ENCODE results near the gene WFDC10B. TPM values are rescaled to one million over a fixed set of nuclear protein-coding genes. Genes with fewer than 3 reads are reported as not detected.

WFDC10B gene
- polyA plus RNA-seq, 3 donors, result not detected

DNA sequence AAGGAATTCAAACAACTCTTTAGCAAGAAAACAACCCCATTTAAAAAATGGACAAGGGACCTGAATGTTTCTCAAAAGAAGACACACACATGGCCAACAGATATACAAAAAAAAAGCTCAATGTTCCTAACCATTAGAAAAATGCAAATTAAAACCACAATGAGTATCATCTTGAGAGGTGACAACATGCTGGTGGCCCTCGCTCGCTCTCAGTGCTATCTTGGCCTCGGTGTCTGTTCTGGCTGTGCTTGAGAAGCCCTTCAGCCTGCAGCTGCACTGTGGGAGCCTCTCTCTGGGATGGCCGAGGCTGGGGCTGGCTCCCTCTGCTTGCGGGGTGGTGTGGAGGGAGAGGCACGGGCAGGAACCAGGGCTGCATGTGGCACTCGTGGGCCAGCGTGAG, 30.7 kb upstream of the WFDC10B start:
- Mint-ChIP-seq H3K4me3 (no peak overlapping the region), H3K27me3 (ENCODE audit: low read depth in 3 of 3) (peaks cover 0 to 7% (median 3%) of the 10 kb centered on the region in 3 donors), H3K9me3 (peaks cover 21 to 36% (median 31%) of the 10 kb centered on the region in 7 donors), H3K27ac (no peak overlapping the region), H3K4me1 (no peaks in the 10 kb centered on the region), H3K36me3 (no peaks in the 10 kb centered on the region)
- Histone ChIP-seq H3K4me3 (replicated peaks in 1 of 3; ENCODE audit: low read depth in 2 of 3, low read length in 3 of 3) (no peak overlapping the region), H3K79me2 (ENCODE audit: insufficient read depth, low read length) (no peaks in the 10 kb centered on the region), H3K9me3 (replicated peaks in 1 of 2; ENCODE audit: control insufficient read depth in 1 of 2, insufficient read depth in 1 of 2, low read length in 2 of 2) (peaks cover 6 to 18% of the 10 kb centered on the region in 2 donors), H3K4me1 (ENCODE audit: control insufficient read depth in 1 of 2, insufficient read depth in 2 of 2, low read length in 2 of 2) (no peaks in the 10 kb centered on the region), H3K27me3 (ENCODE audit: control insufficient read depth in 2 of 2, insufficient read depth in 2 of 2, low read length in 2 of 2) (no peaks in the 10 kb centered on the region), H3K9ac (ENCODE audit: insufficient read depth, low read length, poor library complexity, severe bottlenecking) (no peak overlapping the region), H4K20me1 (ENCODE audit: insufficient read depth, low read length) (no peaks in the 10 kb centered on the region), H3K4me2 (replicated peaks; ENCODE audit: extremely low read depth, low read length, poor library complexity, severe bottlenecking) (no peak overlapping the region), H2AFZ (ENCODE audit: insufficient read depth, low read depth, low read length, poor library complexity, severe bottlenecking) (no peak overlapping the region), H3K36me3 (replicated peaks in 1 of 2; ENCODE audit: control insufficient read depth in 1 of 2, insufficient read depth in 2 of 2, low read length in 2 of 2) (no peaks in the 10 kb centered on the region), H3K27ac (ENCODE audit: low read depth in 1 of 2, low read length in 2 of 2) (no peak overlapping the region)
- DNase-seq, result no peak
- TF ChIP-seq, protein P1, sequence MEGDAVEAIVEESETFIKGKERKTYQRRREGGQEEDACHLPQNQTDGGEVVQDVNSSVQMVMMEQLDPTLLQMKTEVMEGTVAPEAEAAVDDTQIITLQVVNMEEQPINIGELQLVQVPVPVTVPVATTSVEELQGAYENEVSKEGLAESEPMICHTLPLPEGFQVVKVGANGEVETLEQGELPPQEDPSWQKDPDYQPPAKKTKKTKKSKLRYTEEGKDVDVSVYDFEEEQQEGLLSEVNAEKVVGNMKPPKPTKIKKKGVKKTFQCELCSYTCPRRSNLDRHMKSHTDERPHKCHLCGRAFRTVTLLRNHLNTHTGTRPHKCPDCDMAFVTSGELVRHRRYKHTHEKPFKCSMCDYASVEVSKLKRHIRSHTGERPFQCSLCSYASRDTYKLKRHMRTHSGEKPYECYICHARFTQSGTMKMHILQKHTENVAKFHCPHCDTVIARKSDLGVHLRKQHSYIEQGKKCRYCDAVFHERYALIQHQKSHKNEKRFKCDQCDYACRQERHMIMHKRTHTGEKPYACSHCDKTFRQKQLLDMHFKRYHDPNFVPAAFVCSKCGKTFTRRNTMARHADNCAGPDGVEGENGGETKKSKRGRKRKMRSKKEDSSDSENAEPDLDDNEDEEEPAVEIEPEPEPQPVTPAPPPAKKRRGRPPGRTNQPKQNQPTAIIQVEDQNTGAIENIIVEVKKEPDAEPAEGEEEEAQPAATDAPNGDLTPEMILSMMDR (IDR thresholded peaks at IDR 0.05), result no peak
- WGBS (ENCODE audit: insufficient coverage), result 90% methylated on average over 7 of the region's 8 CpGs
- intact Hi-C loops (cut with micrococcal nuclease), result no loop called here

DNA sequence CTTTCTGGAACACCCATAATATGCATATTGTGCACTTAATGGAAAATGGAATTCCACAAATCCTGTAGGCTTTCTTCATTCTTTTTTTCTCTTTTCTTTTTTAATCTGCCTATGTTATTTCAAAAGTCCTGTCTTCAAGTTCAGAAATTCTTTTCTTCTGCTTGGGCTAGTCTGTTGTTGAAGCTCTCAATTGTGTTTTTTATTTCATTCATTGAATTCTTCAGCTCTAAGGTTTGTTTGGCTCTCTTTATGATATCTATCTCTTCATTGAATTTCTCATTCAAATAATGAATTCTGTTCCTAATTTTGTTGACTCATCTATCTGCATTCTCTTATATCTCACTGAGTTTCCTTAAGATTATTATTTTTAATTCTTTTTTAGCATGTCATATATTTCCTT, 27.4 kb upstream of the WFDC10B start:
- no peaks in the 10 kb centered on the region for H3K4me1 ChIP-seq (ENCODE audit: control insufficient read depth in 1 of 2, insufficient read depth in 2 of 2, low read length in 2 of 2)
- Mint-ChIP-seq H3K9me3 (peaks cover 21 to 36% (median 31%) of the 10 kb centered on the region in 7 donors), H3K36me3 (no peaks in the 10 kb centered on the region), H3K27me3 (ENCODE audit: low read depth in 3 of 3) (peaks cover 2 to 10% (median 4%) of the 10 kb centered on the region in 3 donors), H3K4me1 (no peaks in the 10 kb centered on the region), H3K27ac (no peak overlapping the region), H3K4me3 (no peak overlapping the region)
- no peak overlapping the region for H3K9ac ChIP-seq (ENCODE audit: insufficient read depth, low read length, poor library complexity, severe bottlenecking)
- H4K20me1 ChIP-seq (ENCODE audit: insufficient read depth, low read length), result no peaks in the 10 kb centered on the region
- TF ChIP-seq, protein P1 (IDR thresholded peaks at IDR 0.05), result no peak
- peaks cover 6 to 18% of the 10 kb centered on the region in 2 donors for H3K9me3 ChIP-seq (replicated peaks in 1 of 2; ENCODE audit: control insufficient read depth in 1 of 2, insufficient read depth in 1 of 2, low read length in 2 of 2)
- no peaks in the 10 kb centered on the region for H3K36me3 ChIP-seq (replicated peaks in 1 of 2; ENCODE audit: control insufficient read depth in 1 of 2, insufficient read depth in 2 of 2, low read length in 2 of 2)
- H3K79me2 ChIP-seq (ENCODE audit: insufficient read depth, low read length), result no peaks in the 10 kb centered on the region
- intact Hi-C loops (cut with micrococcal nuclease), result no loop called here
- H3K4me3 ChIP-seq (replicated peaks in 1 of 3; ENCODE audit: low read depth in 2 of 3, low read length in 3 of 3), result no peak overlapping the region
- H2AFZ ChIP-seq (ENCODE audit: insufficient read depth, low read depth, low read length, poor library complexity, severe bottlenecking), result no peak overlapping the region
- no peak overlapping the region for H3K4me2 ChIP-seq (replicated peaks; ENCODE audit: extremely low read depth, low read length, poor library complexity, severe bottlenecking)
- no peaks in the 10 kb centered on the region for H3K27me3 ChIP-seq (ENCODE audit: control insufficient read depth in 2 of 2, insufficient read depth in 2 of 2, low read length in 2 of 2)
- DNase-seq, result no peak
- H3K27ac ChIP-seq (ENCODE audit: low read depth in 1 of 2, low read length in 2 of 2), result no peak overlapping the region

Data from CD14-positive monocyte (primary cell).